K562 (cell line): Measurements from ENCODE around the gene E2F3. TPM values are rescaled to one million over a fixed set of nuclear protein-coding genes. Genes with fewer than 3 reads are reported as not detected.

ENCODE experiments used
- ATAC-seq: fragments of 200-7000 bp; cut with Tn5 transposase; 3 replicates; pipeline ENCODE4 v1.9.1; 2020; ENCODE audit warnings: moderate library complexity
- BruUV-seq: library from RNA; stranded (reverse); fragments of 400-500 nt; replicated peaks from 2 replicates; lab custom pipeline; 2021; lab: Mats Ljungman, UMichigan
- CTCF ChIA-PET: fragments of 300-600 bp; formaldehyde crosslinking; extraction: SDS; loops from one replicate; lab custom pipeline; 2021; ENCODE audit warnings: low intra/inter-chr PET ratio; lab: Yijun Ruan, JAX
- POLR2A ChIA-PET: fragments of 300-600, 350-650 bp; sonication (Branson Sonifier 250); formaldehyde crosslinking; extraction: SDS; loops from one replicate; lab custom pipeline; 2021; ENCODE audit warnings: antibody characterized with exemption, inconsistent platforms; lab: Yijun Ruan, JAX
- DNase-seq, 4 experiments: peaks; one replicate each; pipeline versions ENCODE4 v3.0.0 to v3.0.0-alpha.2; 2011 to 2018; ENCODE audit warnings: low spot score in 3 of 4, mixed read lengths in 3 of 4; ENCODE audit errors: extremely low read depth in 1 of 4
- FAIRE-seq: peaks from 2 replicates; lab custom pipeline; 2011; peaks lifted over from hg19 to GRCh38; lab: Jason Lieb, UNC
- H2AFZ ChIP-seq: 2 replicates; pipeline ENCODE4 v1.6.0; 2011; ENCODE audit warnings: low read depth, low read length, control low read depth, inconsistent platforms
- H3K27ac ChIP-seq: fragments of 200-600 bp; 3 replicates; pipeline ENCODE4 v1.8.0; 2011; ENCODE audit warnings: low read depth, mild to moderate bottlenecking, control low read depth, inconsistent platforms, low read length, moderate library complexity, mixed read lengths; ENCODE audit errors: extremely low read depth
- H3K27me3 ChIP-seq, 2 experiments: fragments of 300-600 bp in 1 of 2; 2 replicates in 1 of 2; 3 replicates in 1 of 2; pipeline versions ENCODE4 v1.6.0 to v1.8.0; 2011; ENCODE audit warnings: inconsistent platforms in 2 of 2, low read length in 2 of 2, mild to moderate bottlenecking in 1 of 2, mixed read lengths in 1 of 2, moderate library complexity in 1 of 2; ENCODE audit not compliant: control insufficient read depth in 2 of 2, insufficient read depth in 2 of 2
- H3K36me3 ChIP-seq: fragments of 300-600 bp; 3 replicates; pipeline ENCODE4 v1.8.0; 2011; ENCODE audit warnings: mild to moderate bottlenecking, low read length, inconsistent platforms; ENCODE audit not compliant: control insufficient read depth, insufficient read depth
- H3K4me1 ChIP-seq, 2 experiments: fragments of 200-600 bp in 1 of 2; replicated peaks in 1 of 2; 2 replicates in 1 of 2; 3 replicates in 1 of 2; pipeline versions ENCODE4 v1.5.1 to v1.8.0; 2011; ENCODE audit warnings: inconsistent platforms in 2 of 2, low read length in 2 of 2, mild to moderate bottlenecking in 1 of 2, mixed read lengths in 1 of 2, moderate library complexity in 1 of 2; ENCODE audit not compliant: control insufficient read depth in 2 of 2, insufficient read depth in 2 of 2
- H3K4me2 ChIP-seq: 2 replicates; pipeline ENCODE4 v1.6.1; 2011; ENCODE audit warnings: low read length, control low read depth, inconsistent platforms, mixed read lengths; ENCODE audit not compliant: insufficient read depth
- H3K4me3 ChIP-seq: fragments of 200-600 bp; sonication (generic), shearing (Covaris generic); 2 replicates; pipeline ENCODE4 v1.5.1; 2016; ENCODE audit warnings: control low read depth, inconsistent platforms
- H3K79me2 ChIP-seq: fragments of 200-600 bp; 3 replicates; pipeline ENCODE4 v1.8.0; 2011; ENCODE audit warnings: low read length, inconsistent platforms; ENCODE audit not compliant: control insufficient read depth, insufficient read depth
- H3K9ac ChIP-seq, 2 experiments: 2 replicates each; pipeline versions ENCODE4 v1.6.0 to v1.6.1; 2011; ENCODE audit warnings: low read depth in 2 of 2, low read length in 2 of 2, control low read depth in 1 of 2, inconsistent platforms in 1 of 2, mild to moderate bottlenecking in 1 of 2, mixed read lengths in 1 of 2; ENCODE audit not compliant: insufficient read depth in 1 of 2
- H3K9me1 ChIP-seq: one replicate; pipeline ENCODE4 v1.6.0; 2011; ENCODE audit warnings: inconsistent platforms, mild to moderate bottlenecking, low read length, moderate library complexity; ENCODE audit not compliant: control insufficient read depth, insufficient read depth
- H3K9me3 ChIP-seq: replicated peaks from 2 replicates; pipeline ENCODE4 v1.5.1; 2011; ENCODE audit warnings: low read depth, low read length, inconsistent platforms; ENCODE audit not compliant: control insufficient read depth, insufficient read depth
- H4K20me1 ChIP-seq: replicated peaks from 2 replicates; pipeline ENCODE4 v1.6.1; 2011; ENCODE audit warnings: low read length, inconsistent platforms, mixed read lengths; ENCODE audit not compliant: control insufficient read depth, insufficient read depth
- ARID1B ChIP-seq: fragments of 450-650 bp; IDR thresholded peaks from 2 replicates; pipeline ENCODE4 v1.6.1; 2016; ENCODE audit warnings: antibody characterized with exemption, mild to moderate bottlenecking, inconsistent platforms
- BRD4 ChIP-seq: fragments of 200-600 bp; sonication (generic); IDR thresholded peaks from 2 replicates; pipeline ENCODE4 v1.6.1; 2017; ENCODE audit warnings: inconsistent platforms
- CREB1 ChIP-seq, 2 experiments: sonication (generic) in 1 of 2; formaldehyde crosslinking in 1 of 2; IDR thresholded peaks; 2 replicates each; pipeline versions ENCODE4 v1.6.1 to v1.8.0; 2012 to 2022; ENCODE audit warnings: inconsistent platforms in 1 of 2, mild to moderate bottlenecking in 1 of 2, missing genetic modification reagents in 1 of 2, moderate library complexity in 1 of 2
- EP300 ChIP-seq: IDR thresholded peaks from 2 replicates; pipeline ENCODE4 v1.6.1; 2012; ENCODE audit warnings: low read length, improper control_type of control experiment
- EP400 ChIP-seq: fragments of 450-650 bp; IDR thresholded peaks from 2 replicates; pipeline ENCODE4 v1.6.1; 2017; ENCODE audit warnings: antibody characterized with exemption, mild to moderate bottlenecking, moderate library complexity
- FOXP1 ChIP-seq: sonication (generic); formaldehyde crosslinking; IDR thresholded peaks from 2 replicates; pipeline ENCODE4 v1.8.0; 2022; ENCODE audit warnings: mild to moderate bottlenecking, missing genetic modification reagents
- GATAD2A ChIP-seq: fragments of 450-650 bp; IDR thresholded peaks from 2 replicates; pipeline ENCODE4 v1.6.1; 2017
- HDAC8 ChIP-seq: fragments of 450-650 bp; IDR thresholded peaks from 2 replicates; pipeline ENCODE4 v1.6.1; 2016; ENCODE audit warnings: mild to moderate bottlenecking, missing genetic modification characterization, moderate library complexity, missing compliant biosample characterization
- NFXL1 ChIP-seq: fragments of 450-650 bp; formaldehyde crosslinking; IDR thresholded peaks from 2 replicates; pipeline ENCODE4 v1.4.0; 2021; ENCODE audit warnings: mild to moderate bottlenecking
- PHF21A ChIP-seq: fragments of 450-650 bp; IDR thresholded peaks from 2 replicates; pipeline ENCODE4 v1.6.1; 2017; ENCODE audit warnings: low read depth, borderline replicate concordance
- PKNOX1 ChIP-seq: fragments of 450-650 bp; IDR thresholded peaks from 2 replicates; pipeline ENCODE4 v1.6.1; 2016
- SMARCE1 ChIP-seq: fragments of 450-650 bp; IDR thresholded peaks from 2 replicates; pipeline ENCODE4 v1.7.1; 2016; ENCODE audit warnings: mild to moderate bottlenecking
- SNIP1 ChIP-seq: fragments of 450-650 bp; IDR thresholded peaks from 2 replicates; pipeline ENCODE4 v1.7.1; 2017; ENCODE audit warnings: low read depth, mild to moderate bottlenecking
- STAT5B ChIP-seq: fragments of 250-450 bp; sonication (Bioruptor Pico); IDR thresholded peaks from 2 replicates; pipeline ENCODE4 v1.8.0; 2021; ENCODE audit warnings: mild to moderate bottlenecking, inconsistent platforms
- TEAD1 ChIP-seq, 2 experiments: fragments of 450-650 bp in 1 of 2; sonication (generic) in 1 of 2; formaldehyde crosslinking; IDR thresholded peaks; 2 replicates each; pipeline versions ENCODE4 v1.4.0 to v1.8.0; 2020 to 2022; ENCODE audit warnings: mild to moderate bottlenecking in 2 of 2, missing genetic modification reagents in 1 of 2
- TRIM24 ChIP-seq, 2 experiments: fragments of 450-650 bp; IDR thresholded peaks; 2 replicates each; pipeline ENCODE4 v1.6.1; 2016
- ZNF764 ChIP-seq: fragments of 250-450 bp; sonication (Bioruptor Pico); IDR thresholded peaks from 2 replicates; pipeline ENCODE4 v1.4.0; 2020; ENCODE audit warnings: low read depth, mild to moderate bottlenecking, moderate library complexity
- WGBS: fragments of 100-300 bp; shearing (Covaris generic); methylation state at CpG from one replicate; pipeline ENCODE4 v1.1.6; 2016; ENCODE audit warnings: low coverage, mixed read lengths; ENCODE audit not compliant: insufficient coverage; ENCODE audit errors: missing lambda C conversion rate; 5-methylcytosine and 5-hydroxymethylcytosine counted together
- in situ Hi-C: fragments of 300-500 bp; cut with MboI; formaldehyde crosslinking; loops from 4 replicates; pipeline ENCODE4 v1.15.0; 2018; ENCODE audit warnings: inconsistent platforms, mixed read lengths
- intact Hi-C: fragments of 100-400 bp; cut with micrococcal nuclease; formaldehyde crosslinking; loops from 2 replicates; pipeline ENCODE4 v1.14.2; 2022
- polyA plus RNA-seq, 8 experiments: library from polyadenylated mRNA; depleted of rRNA in 4 of 8; stranded (reverse) in 5 of 8; unstranded in 3 of 8; fragments of >200 nt; fragmentation: Nextera tagmentation in 2 of 8; fragmentation: Illumina TruSeq in 1 of 8; extraction: Ambion mirVana in 2 of 8; extraction: Trizol in 1 of 8; gene quantifications; 2 replicates each; pipeline versions ENCODE4 v1.2.1 to v1.2.3, GENCODE V29; 2011 to 2014; ENCODE audit warnings: inconsistent platforms in 1 of 8, missing spikeins in 1 of 8
- total RNA-seq, 7 experiments: library from RNA; depleted of rRNA in 6 of 7; stranded (reverse); fragments of >200 nt in 6 of 7; fragmentation: Illumina TruSeq in 2 of 7; extraction: Trizol in 2 of 7; gene quantifications; 2 replicates each; pipeline versions ENCODE4 v1.2.1 to v1.2.3, GENCODE V29; 2011 to 2021; ENCODE audit warnings: low replicate concordance in 1 of 7
- TF ChIP-seq, protein P1 (sequence below): sonication (generic); formaldehyde crosslinking; IDR thresholded peaks from 2 replicates; pipeline ENCODE4 v1.8.0; 2022; ENCODE audit warnings: missing genetic modification reagents, mild to moderate bottlenecking, moderate library complexity, borderline replicate concordance

The E2F3 gene
- total and polyA plus RNA-seq, 9 of the 15 experiments (the other 6 are each of a cell fraction or from before 2014, with no cell fraction given) = 11.1 to 44.7 (median 27.2) TPM

- TF ChIP-seq FOXP1 = peak; percentile 44; the same call in 1 of the 2 replicates
- TF ChIP-seq HDAC8 (tag) = no peak
- no peak for TF ChIP-seq STAT5B (CRISPR knock-in tag)
- TF ChIP-seq ZNF764 (CRISPR knock-in tag) = no peak
- TF ChIP-seq, protein P1, sequence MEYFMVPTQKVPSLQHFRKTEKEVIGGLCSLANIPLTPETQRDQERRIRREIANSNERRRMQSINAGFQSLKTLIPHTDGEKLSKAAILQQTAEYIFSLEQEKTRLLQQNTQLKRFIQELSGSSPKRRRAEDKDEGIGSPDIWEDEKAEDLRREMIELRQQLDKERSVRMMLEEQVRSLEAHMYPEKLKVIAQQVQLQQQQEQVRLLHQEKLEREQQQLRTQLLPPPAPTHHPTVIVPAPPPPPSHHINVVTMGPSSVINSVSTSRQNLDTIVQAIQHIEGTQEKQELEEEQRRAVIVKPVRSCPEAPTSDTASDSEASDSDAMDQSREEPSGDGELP (CRISPR knock-in tag) = peak; percentile 94
- TF ChIP-seq, all 486 proteins: peak for 94
Observed at GRCh38 chr6:20403070-20403765, 1.5 kb downstream of the E2F3 start (continued).

- no peak for FAIRE-seq
- WGBS = under 1% methylated on average over 35 of the region's 38 CpGs
- peak; percentile 19 to 46; a peak in 2 of 4 replicates for TF ChIP-seq TRIM24 (IDR thresholded peaks at IDR 0.05)
- TF ChIP-seq BRD4 = peak; percentile 79
- 0 out of 2 replicates have a peak, but pooled peaks have one; percentile 27 for TF ChIP-seq PKNOX1
- peak; percentile 81; the same call in 1 of the 2 replicates for TF ChIP-seq EP300
- no peak for TF ChIP-seq CREB1 (IDR thresholded peaks at IDR 0.05)
- no peak for TF ChIP-seq CREB1 (CRISPR knock-in tag; IDR thresholded peaks at IDR 0.05)
- TF ChIP-seq PHF21A = peak; percentile 16
- peak; percentile 68; the same call in 1 of the 2 replicates for TF ChIP-seq GATAD2A
- TF ChIP-seq SMARCE1 = peak; percentile 49
- TF ChIP-seq NFXL1 (CRISPR knock-in tag) = peak; percentile 42; the same call in 1 of the 2 replicates
- peak in 1 of 2 experiments; percentile 10; a peak in 1 of 4 replicates for TF ChIP-seq TEAD1 (CRISPR knock-in tag; IDR thresholded peaks at IDR 0.05)
- TF ChIP-seq ARID1B = peak; percentile 53
- TF ChIP-seq SNIP1 = no peak
- TF ChIP-seq EP400 = peak; percentile 78
Observed at GRCh38 chr6:20403766-20404640, 2.3 kb downstream of the E2F3 start.

More at GRCh38 chr6:20403766-20404640, 2.3 kb downstream of the E2F3 start:
- DNase-seq (peak; percentile 58 to 93 (median 74)), ATAC-seq (peak; percentile 10)
- H3K9me1 ChIP-seq = no peaks in the 10 kb centered on the region
- in situ Hi-C loops (no loop called here), intact Hi-C loops (loop anchor here (1.0 to 2.0 kb wide), 4 partner anchors 40 to 124 kb away; no protein-coding TSS in a partner anchor)
- peaks cover 76% of the 10 kb centered on the region for H3K79me2 ChIP-seq
- no peaks in the 10 kb centered on the region for H3K9me3 ChIP-seq
- ChIA-PET POLR2A (interaction anchor here (0.7 to 2.3 kb wide), 35 partner anchors 8 to 1622 kb away, joined by 3 to 43 read pairs (median 4); partner anchors contain the start of genes CDKAL1 and MBOAT1), CTCF (interaction anchor here (1.3 to 2.2 kb wide), 3 partner anchors 14 to 125 kb away, joined by 3 to 14 read pairs (median 8); no protein-coding TSS in a partner anchor)
- H3K27me3 ChIP-seq = no peaks in the 10 kb centered on the region
- peaks cover 35% of the 10 kb centered on the region for H3K36me3 ChIP-seq
- H3K4me3 ChIP-seq = peak overlapping the region; percentile 60
- peak overlapping the region; percentile 89 for H3K4me2 ChIP-seq
- peaks cover 16 to 37% of the 10 kb centered on the region in 2 experiments for H3K4me1 ChIP-seq
- BruUV-seq = no TSS peak
- peak overlapping the region; percentile 90 to 99 for H3K9ac ChIP-seq
- peak overlapping the region; percentile 95 for H3K27ac ChIP-seq
- H4K20me1 ChIP-seq = no peaks in the 10 kb centered on the region; the same call in 1 of the 2 replicates
- 0 out of 2 replicates have a peak overlapping the region, but pooled peaks have one; percentile 24 for H2AFZ ChIP-seq
